ENCODE measurements around the gene GJB3.
A peak's percentile ranks its signal among the peaks of the same experiment; 100 is the strongest.
"Not testable (repeated sequence)": the region's sequence is repeated elsewhere in the genome, so short reads cannot be mapped to it uniquely, and the experiment has no call there.

GJB3 gene

GRCh38 chr1:34781071-34781843 lies at the start of gene GJB3:
Gene GJB3 (plus strand): TSS chr1:34781214. CDS start chr1:34784763, 3,549 bp downstream.
- H3K27ac ChIP-seq (ENCODE audit: poor library complexity, severe bottlenecking) = peak within 1 kb of the TSS; percentile 98
- H3K4me1 ChIP-seq (ENCODE audit: insufficient read depth, poor library complexity, severe bottlenecking) = peaks cover 32% of the 10 kb centered on the region
- TF ChIP-seq CTCF (IDR thresholded peaks at IDR 0.05; ENCODE audit: poor library complexity, severe bottlenecking) = peak; percentile 46
- peaks cover 42% of the 10 kb centered on the region for H3K36me3 ChIP-seq (ENCODE audit: low read depth)
- ATAC-seq (ENCODE audit: low read depth) = peak; percentile 53
- H3K9me3 ChIP-seq (ENCODE audit: severe bottlenecking) = no peaks in the 10 kb centered on the region
- DNase-seq (ENCODE audit: low spot score) = no peak
- no peaks in the 10 kb centered on the region for H3K27me3 ChIP-seq (ENCODE audit: insufficient read depth, poor library complexity, severe bottlenecking)
- H3K4me3 ChIP-seq (ENCODE audit: severe bottlenecking) = peak within 1 kb of the TSS; percentile 85

GRCh38 chr1:34732831-34733230 lies 48.2 kb upstream of the GJB3 start:
- H3K27me3 ChIP-seq (ENCODE audit: insufficient read depth, poor library complexity, severe bottlenecking); H3K4me1 ChIP-seq (ENCODE audit: insufficient read depth, poor library complexity, severe bottlenecking); H3K9me3 ChIP-seq (ENCODE audit: severe bottlenecking); H3K4me3 ChIP-seq (ENCODE audit: severe bottlenecking); H3K27ac ChIP-seq (ENCODE audit: poor library complexity, severe bottlenecking); ATAC-seq (ENCODE audit: low read depth); H3K36me3 ChIP-seq (ENCODE audit: low read depth); DNase-seq (ENCODE audit: low spot score): not testable (repeated sequence)

GRCh38 chr1:34736692-34737091 lies 44.3 kb upstream of the GJB3 start:
- ATAC-seq (ENCODE audit: low read depth) = no peak
- Histone ChIP-seq H3K27ac (ENCODE audit: poor library complexity, severe bottlenecking) (no peak overlapping the region), H3K4me3 (ENCODE audit: severe bottlenecking) (no peak overlapping the region), H3K36me3 (ENCODE audit: low read depth) (no peaks in the 10 kb centered on the region), H3K9me3 (ENCODE audit: severe bottlenecking) (no peaks in the 10 kb centered on the region), H3K4me1 (ENCODE audit: insufficient read depth, poor library complexity, severe bottlenecking) (no peaks in the 10 kb centered on the region), H3K27me3 (ENCODE audit: insufficient read depth, poor library complexity, severe bottlenecking) (no peaks in the 10 kb centered on the region)
- DNase-seq (ENCODE audit: low spot score) = peak; percentile 10
- TF ChIP-seq CTCF (IDR thresholded peaks at IDR 0.05; ENCODE audit: poor library complexity, severe bottlenecking) = no peak

GRCh38 chr1:34737236-34737635 lies 43.8 kb upstream of the GJB3 start:
- not testable (repeated sequence) for H3K4me1 ChIP-seq (ENCODE audit: insufficient read depth, poor library complexity, severe bottlenecking); H3K27ac ChIP-seq (ENCODE audit: poor library complexity, severe bottlenecking); H3K27me3 ChIP-seq (ENCODE audit: insufficient read depth, poor library complexity, severe bottlenecking); H3K9me3 ChIP-seq (ENCODE audit: severe bottlenecking); H3K4me3 ChIP-seq (ENCODE audit: severe bottlenecking); H3K36me3 ChIP-seq (ENCODE audit: low read depth); ATAC-seq (ENCODE audit: low read depth)
- DNase-seq (ENCODE audit: low spot score) = peak; percentile 8

- DNase-seq (ENCODE audit: low spot score) (peak; percentile 17), ATAC-seq (ENCODE audit: low read depth) (no peak)
- Histone ChIP-seq H3K27ac (ENCODE audit: poor library complexity, severe bottlenecking) (no peak overlapping the region), H3K36me3 (ENCODE audit: low read depth) (no peaks in the 10 kb centered on the region), H3K4me1 (ENCODE audit: insufficient read depth, poor library complexity, severe bottlenecking) (no peaks in the 10 kb centered on the region), H3K4me3 (ENCODE audit: severe bottlenecking) (no peak overlapping the region), H3K27me3 (ENCODE audit: insufficient read depth, poor library complexity, severe bottlenecking) (no peaks in the 10 kb centered on the region), H3K9me3 (ENCODE audit: severe bottlenecking) (no peaks in the 10 kb centered on the region)
- no peak for TF ChIP-seq CTCF (IDR thresholded peaks at IDR 0.05; ENCODE audit: poor library complexity, severe bottlenecking)
Observed at GRCh38 chr1:34739613-34740012, 41.4 kb upstream of the GJB3 start.
